ENCODE data around the gene SYMPK.

SYMPK gene

GRCh38 chr19:45866400-45867176 is 3.6 kb upstream of the SYMPK start:
- Histone ChIP-seq H3K27me3 (ENCODE audit: control insufficient read depth, insufficient read depth, low read length) (no peaks in the 10 kb centered on the region), H3K36me3 (ENCODE audit: control insufficient read depth, insufficient read depth, low read length) (no peaks in the 10 kb centered on the region), H3K27ac (ENCODE audit: low read length) (no peak overlapping the region), H3K4me3 (ENCODE audit: low read length) (no peak overlapping the region), H3K9me3 (ENCODE audit: control insufficient read depth, insufficient read depth, low read length) (no peaks in the 10 kb centered on the region), H3K4me1 (ENCODE audit: control insufficient read depth, insufficient read depth, low read length) (no peaks in the 10 kb centered on the region)
- WGBS (ENCODE audit: insufficient coverage, insufficient read length): no CpG with 5 or more reads among the region's 11 CpGs
- DNase-seq (ENCODE audit: low read depth, low spot score): no peak

- H3K4me3 ChIP-seq (ENCODE audit: low read length): peak overlapping the region; percentile 78; the same call in 1 of the 2 replicates
- no peaks in the 10 kb centered on the region for H3K36me3 ChIP-seq (ENCODE audit: control insufficient read depth, insufficient read depth, low read length)
- no peaks in the 10 kb centered on the region for H3K4me1 ChIP-seq (ENCODE audit: control insufficient read depth, insufficient read depth, low read length)
- no peak overlapping the region for H3K27ac ChIP-seq (ENCODE audit: low read length)
- no peaks in the 10 kb centered on the region for H3K9me3 ChIP-seq (ENCODE audit: control insufficient read depth, insufficient read depth, low read length)
- DNase-seq (ENCODE audit: low read depth, low spot score): no peak
- no CpG with 5 or more reads among the region's 9 CpGs for WGBS (ENCODE audit: insufficient coverage, insufficient read length)
- H3K27me3 ChIP-seq (ENCODE audit: control insufficient read depth, insufficient read depth, low read length): no peaks in the 10 kb centered on the region
These were observed 2.5 kb upstream of the SYMPK start for GRCh38 chr19:45865269-45865948.

DNA sequence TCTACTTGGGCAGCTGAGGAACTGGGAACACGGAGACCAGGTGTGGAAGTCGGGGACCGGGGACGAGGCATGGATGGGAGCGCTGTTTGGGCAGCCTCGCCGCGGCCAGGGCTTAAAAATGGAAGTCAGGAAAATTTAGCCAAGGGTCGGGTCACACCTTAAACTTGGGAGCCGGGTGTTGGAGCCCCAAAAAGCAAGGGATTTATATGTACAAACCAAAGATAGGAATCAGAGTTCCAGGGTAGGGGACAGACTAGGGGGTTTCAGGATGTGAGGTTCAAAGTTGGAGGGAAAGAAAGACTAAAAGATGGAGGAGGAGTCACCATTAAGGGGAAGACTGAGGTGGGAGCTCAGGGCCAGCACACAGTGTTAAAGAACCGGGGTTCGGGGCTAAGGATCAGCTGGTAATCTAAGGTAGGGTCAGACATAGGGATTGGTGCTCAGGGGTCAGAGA is 1.7 kb upstream of the SYMPK start:
- Histone ChIP-seq H3K4me1 (ENCODE audit: control insufficient read depth, insufficient read depth, low read length) (no peaks in the 10 kb centered on the region), H3K36me3 (ENCODE audit: control insufficient read depth, insufficient read depth, low read length) (no peaks in the 10 kb centered on the region), H3K9me3 (ENCODE audit: control insufficient read depth, insufficient read depth, low read length) (no peaks in the 10 kb centered on the region), H3K27me3 (ENCODE audit: control insufficient read depth, insufficient read depth, low read length) (no peaks in the 10 kb centered on the region), H3K4me3 (ENCODE audit: low read length) (peak overlapping the region; percentile 78; the same call in 1 of the 2 replicates), H3K27ac (ENCODE audit: low read length) (no peak overlapping the region)
- no CpG with 5 or more reads among the region's 12 CpGs for WGBS (ENCODE audit: insufficient coverage, insufficient read length)
- DNase-seq (ENCODE audit: low read depth, low spot score): no peak

DNA sequence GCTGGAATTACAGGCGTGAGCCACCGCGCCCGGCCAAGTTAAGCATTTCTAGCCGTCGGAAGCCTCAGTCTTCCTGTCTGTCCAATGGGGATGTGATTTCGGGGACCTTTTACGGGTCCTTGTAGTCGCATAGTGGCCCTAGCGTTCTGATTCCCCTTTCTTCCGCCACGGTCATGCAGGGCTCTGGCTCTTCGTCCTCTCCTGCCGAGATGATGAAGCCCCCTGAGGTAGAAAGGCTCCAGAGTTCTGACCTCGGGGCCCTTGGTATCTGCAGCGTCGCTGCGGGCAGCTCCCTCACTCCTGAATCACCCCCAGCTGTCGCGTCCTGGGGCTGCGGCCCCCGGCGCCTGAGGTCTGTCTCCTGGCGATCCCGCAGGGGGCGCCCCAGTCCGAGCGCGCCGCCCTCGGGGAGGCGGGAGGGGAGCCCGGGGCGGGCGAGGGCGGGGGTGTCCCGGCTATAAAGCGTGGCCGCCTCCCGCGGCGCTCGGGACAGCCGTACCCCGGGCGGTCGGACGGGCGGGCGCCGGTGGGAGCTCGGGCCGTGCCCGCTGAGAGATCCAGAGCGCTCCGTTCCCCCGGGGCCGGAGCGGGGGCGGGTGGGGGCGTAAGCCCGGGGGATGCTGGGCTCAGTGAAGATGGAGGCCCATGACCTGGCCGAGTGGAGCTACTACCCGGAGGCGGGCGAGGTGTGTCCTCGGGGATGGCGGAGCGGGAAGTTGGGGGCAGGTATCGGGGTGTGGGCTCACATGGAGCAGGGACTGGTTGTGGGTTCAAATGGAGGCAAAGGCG is 1.1 kb upstream of the SYMPK start, which contains the start of gene FOXA3:
Gene FOXA3, plus strand, starts transcription at position 487 of the 789 bp plus-strand sequence. Its CDS starts 131 bp downstream, at position 618.
- Histone ChIP-seq H3K4me3 (ENCODE audit: low read length) (peak within 1 kb of the TSS; percentile 78; the same call in 1 of the 2 replicates), H3K4me1 (ENCODE audit: control insufficient read depth, insufficient read depth, low read length) (no peaks in the 10 kb centered on the region), H3K27me3 (ENCODE audit: control insufficient read depth, insufficient read depth, low read length) (no peaks in the 10 kb centered on the region), H3K36me3 (ENCODE audit: control insufficient read depth, insufficient read depth, low read length) (no peaks in the 10 kb centered on the region), H3K9me3 (ENCODE audit: control insufficient read depth, insufficient read depth, low read length) (no peaks in the 10 kb centered on the region), H3K27ac (ENCODE audit: low read length) (no peak within 1 kb of the TSS)
- no CpG with 5 or more reads among the region's 71 CpGs for WGBS (ENCODE audit: insufficient coverage, insufficient read length)
- no peak for DNase-seq (ENCODE audit: low read depth, low spot score)

DNA sequence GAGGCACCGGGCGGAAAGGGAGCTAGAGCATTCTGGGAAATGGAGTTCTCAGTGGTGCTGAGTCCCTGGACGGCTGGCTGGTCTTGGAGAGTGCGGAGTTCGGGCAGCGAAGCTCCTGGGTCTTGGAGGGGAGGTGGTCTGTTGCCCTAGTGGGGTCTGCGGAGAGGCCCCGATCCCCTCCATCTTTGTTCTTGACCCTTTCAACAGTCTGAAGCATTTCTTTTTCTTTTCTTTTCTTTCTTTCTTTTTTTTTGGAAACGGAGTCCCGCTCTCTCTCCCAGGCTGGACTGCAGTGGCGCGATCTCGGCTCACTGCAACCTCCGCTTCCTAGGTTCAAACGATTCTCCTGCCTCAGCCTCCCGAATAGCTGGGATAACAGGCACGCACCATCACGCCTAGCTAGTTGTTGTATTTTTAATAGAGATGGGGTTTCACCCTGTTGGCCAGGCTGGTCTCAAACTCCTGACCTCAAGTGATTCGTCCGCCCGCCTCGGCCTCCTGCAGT is 440 bp upstream of the SYMPK start:
- H3K27ac ChIP-seq (ENCODE audit: low read length): no peak overlapping the region
- DNase-seq (ENCODE audit: low read depth, low spot score): no peak
- H3K4me3 ChIP-seq (ENCODE audit: low read length): peak overlapping the region; percentile 78; the same call in 1 of the 2 replicates
- no peaks in the 10 kb centered on the region for H3K4me1 ChIP-seq (ENCODE audit: control insufficient read depth, insufficient read depth, low read length)
- no CpG with 5 or more reads among the region's 22 CpGs for WGBS (ENCODE audit: insufficient coverage, insufficient read length)
- H3K27me3 ChIP-seq (ENCODE audit: control insufficient read depth, insufficient read depth, low read length): no peaks in the 10 kb centered on the region
- no peaks in the 10 kb centered on the region for H3K9me3 ChIP-seq (ENCODE audit: control insufficient read depth, insufficient read depth, low read length)
- no peaks in the 10 kb centered on the region for H3K36me3 ChIP-seq (ENCODE audit: control insufficient read depth, insufficient read depth, low read length)

DNA sequence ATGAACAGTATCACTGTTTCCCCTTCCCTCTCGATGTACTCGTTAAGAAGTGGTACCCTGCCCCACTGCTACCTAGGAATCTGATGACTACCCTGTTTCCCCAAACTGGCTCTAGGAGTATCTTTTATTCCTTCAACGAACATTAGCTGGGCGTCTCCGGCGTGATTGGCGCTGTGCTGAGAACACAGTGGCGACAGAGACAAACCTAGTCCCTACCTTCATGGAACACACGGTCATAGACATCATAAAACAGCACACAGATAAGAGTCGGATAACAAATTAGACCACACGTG is 730 bp downstream of the SYMPK start:
- H3K27me3 ChIP-seq (ENCODE audit: control insufficient read depth, insufficient read depth, low read length): no peaks in the 10 kb centered on the region
- DNase-seq (ENCODE audit: low read depth, low spot score): no peak
- H3K27ac ChIP-seq (ENCODE audit: low read length): no peak overlapping the region
- WGBS (ENCODE audit: insufficient coverage, insufficient read length): no CpG with 5 or more reads among the region's 11 CpGs
- H3K4me1 ChIP-seq (ENCODE audit: control insufficient read depth, insufficient read depth, low read length): no peaks in the 10 kb centered on the region
- H3K4me3 ChIP-seq (ENCODE audit: low read length): peak overlapping the region; percentile 88; the same call in 1 of the 2 replicates
- H3K36me3 ChIP-seq (ENCODE audit: control insufficient read depth, insufficient read depth, low read length): no peaks in the 10 kb centered on the region
- no peaks in the 10 kb centered on the region for H3K9me3 ChIP-seq (ENCODE audit: control insufficient read depth, insufficient read depth, low read length)

- DNase-seq (ENCODE audit: low read depth, low spot score): no peak
- Histone ChIP-seq H3K4me1 (ENCODE audit: control insufficient read depth, insufficient read depth, low read length) (no peaks in the 10 kb centered on the region), H3K36me3 (ENCODE audit: control insufficient read depth, insufficient read depth, low read length) (no peaks in the 10 kb centered on the region), H3K4me3 (ENCODE audit: low read length) (no peak overlapping the region), H3K27ac (ENCODE audit: low read length) (no peak overlapping the region), H3K27me3 (ENCODE audit: control insufficient read depth, insufficient read depth, low read length) (no peaks in the 10 kb centered on the region), H3K9me3 (ENCODE audit: control insufficient read depth, insufficient read depth, low read length) (no peaks in the 10 kb centered on the region)
- no CpG with 5 or more reads among the region's 15 CpGs for WGBS (ENCODE audit: insufficient coverage, insufficient read length)
These were observed 2.3 kb downstream of the SYMPK start for GRCh38 chr19:45860359-45861259.

DNA sequence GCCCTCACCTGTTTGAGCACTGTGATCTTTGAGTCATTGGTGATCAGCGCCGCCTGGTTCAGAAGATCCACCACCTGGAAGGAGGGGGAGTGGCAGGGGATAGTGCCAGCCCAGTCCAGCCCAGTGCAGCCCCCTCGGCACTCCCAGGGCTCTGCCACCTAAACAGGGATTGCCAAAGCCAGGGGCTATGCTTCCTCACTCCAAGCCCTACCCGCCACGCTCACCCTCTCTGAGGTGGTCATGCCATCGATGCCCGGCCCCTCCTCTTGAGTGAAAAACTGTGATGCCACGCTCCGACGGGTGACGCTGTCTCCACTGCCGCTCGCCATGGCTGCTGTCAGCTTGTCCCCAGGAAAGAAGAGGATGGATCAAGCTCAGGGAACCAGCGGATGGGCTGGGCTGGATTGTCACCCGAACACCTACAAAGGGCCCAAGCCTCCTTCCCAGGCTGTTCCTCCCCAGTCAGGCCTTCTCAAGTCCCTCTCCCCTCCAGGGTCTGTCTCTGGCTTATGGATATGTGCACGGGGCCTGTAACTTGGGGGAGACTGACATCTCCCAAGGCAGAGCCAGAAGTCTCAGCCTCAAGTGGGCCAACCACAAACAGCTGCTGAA is 8.7 kb downstream of the SYMPK start:
- H3K4me1 ChIP-seq (ENCODE audit: control insufficient read depth, insufficient read depth, low read length): no peaks in the 10 kb centered on the region
- DNase-seq (ENCODE audit: low read depth, low spot score): no peak
- H3K4me3 ChIP-seq (ENCODE audit: low read length): no peak overlapping the region
- WGBS (ENCODE audit: insufficient coverage, insufficient read length): no CpG with 5 or more reads among the region's 16 CpGs
- peaks cover 33% of the 10 kb centered on the region for H3K36me3 ChIP-seq (ENCODE audit: control insufficient read depth, insufficient read depth, low read length)
- no peaks in the 10 kb centered on the region for H3K27me3 ChIP-seq (ENCODE audit: control insufficient read depth, insufficient read depth, low read length)
- no peaks in the 10 kb centered on the region for H3K9me3 ChIP-seq (ENCODE audit: control insufficient read depth, insufficient read depth, low read length)
- no peak overlapping the region for H3K27ac ChIP-seq (ENCODE audit: low read length)

DNA sequence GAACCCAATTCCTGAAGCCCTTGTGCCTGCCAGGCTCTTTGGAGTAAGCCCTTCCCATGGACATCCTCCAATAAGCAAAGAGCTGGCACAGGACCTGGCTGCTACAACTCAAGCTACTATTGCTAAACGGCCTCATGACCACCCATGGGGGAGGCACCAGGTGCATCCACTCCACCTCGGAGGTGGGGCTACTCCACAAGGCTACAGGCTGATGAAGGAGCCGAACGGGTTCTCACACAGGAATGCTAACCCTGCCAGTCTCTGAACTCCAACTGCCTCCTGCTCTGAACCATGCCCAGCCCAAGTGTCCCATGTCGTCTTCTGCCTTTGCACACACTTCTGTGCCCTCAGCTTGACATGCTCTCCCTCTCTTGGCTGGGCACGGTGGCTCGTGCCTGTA is 10.0 kb downstream of the SYMPK start:
- no peak overlapping the region for H3K4me3 ChIP-seq (ENCODE audit: low read length)
- H3K27ac ChIP-seq (ENCODE audit: low read length): no peak overlapping the region
- DNase-seq (ENCODE audit: low read depth, low spot score): no peak
- no peaks in the 10 kb centered on the region for H3K9me3 ChIP-seq (ENCODE audit: control insufficient read depth, insufficient read depth, low read length)
- no peaks in the 10 kb centered on the region for H3K4me1 ChIP-seq (ENCODE audit: control insufficient read depth, insufficient read depth, low read length)
- WGBS (ENCODE audit: insufficient coverage, insufficient read length): no CpG with 5 or more reads among the region's 7 CpGs
- H3K36me3 ChIP-seq (ENCODE audit: control insufficient read depth, insufficient read depth, low read length): peaks cover 41% of the 10 kb centered on the region
- H3K27me3 ChIP-seq (ENCODE audit: control insufficient read depth, insufficient read depth, low read length): no peaks in the 10 kb centered on the region

Measured in iPS DF 6.9 (cell line).